Retina (tissue), 1 donor: Measurements from ENCODE around the gene HBA1.
"Not testable (repeated sequence)": the region's sequence is repeated elsewhere in the genome, so short reads cannot be mapped to it uniquely, and the experiment has no call there.

Experiments used
- DNase-seq: peaks from one replicate; pipeline ENCODE4 v3.0.0-alpha.2; 2016

The HBA1 gene

GRCh38 chr16:160242-160641, 16.2 kb upstream of the HBA1 start:
- not testable (repeated sequence) for DNase-seq

- DNase-seq: no peak
Observed at GRCh38 chr16:160691-161190, 15.7 kb upstream of the HBA1 start.

GRCh38 chr16:162271-162991, 14.0 kb upstream of the HBA1 start:
- DNase-seq: no peak

- not testable (repeated sequence) for DNase-seq
Observed at GRCh38 chr16:163139-163538, 13.3 kb upstream of the HBA1 start.

- DNase-seq: not testable (repeated sequence)
Observed at GRCh38 chr16:163696-164095, 12.8 kb upstream of the HBA1 start.

GRCh38 chr16:164134-164823, 12.2 kb upstream of the HBA1 start:
- DNase-seq: not testable (repeated sequence)

- peak; percentile 57 for DNase-seq
Observed at GRCh38 chr16:164827-165538, 11.5 kb upstream of the HBA1 start.

- DNase-seq: no peak
Observed at GRCh38 chr16:165539-166374, 10.7 kb upstream of the HBA1 start, which contains the start of gene HBM. Gene HBM (plus strand): TSS chr16:165978. CDS start chr16:165998, 20 bp downstream.

- DNase-seq: no peak
Observed at GRCh38 chr16:166375-167121, 9.9 kb upstream of the HBA1 start.

- DNase-seq: no peak
Observed at GRCh38 chr16:167122-167690, 9.3 kb upstream of the HBA1 start.

GRCh38 chr16:168424-168823, 8.1 kb upstream of the HBA1 start:
- DNase-seq: no peak

- no peak for DNase-seq
Observed at GRCh38 chr16:169014-169413, 7.5 kb upstream of the HBA1 start.

GRCh38 chr16:170088-170507, 6.4 kb upstream of the HBA1 start:
- not testable (repeated sequence) for DNase-seq

- no peak for DNase-seq
Observed at GRCh38 chr16:170788-171187, 5.7 kb upstream of the HBA1 start.

- not testable (repeated sequence) for DNase-seq
Observed at GRCh38 chr16:172374-172941, 4.0 kb upstream of the HBA1 start, which contains the start of gene HBA2. Gene HBA2 (plus strand): TSS chr16:172876. CDS start chr16:172913, 37 bp downstream.

GRCh38 chr16:173211-173854, 3.1 kb upstream of the HBA1 start:
- not testable (repeated sequence) for DNase-seq

GRCh38 chr16:173928-174769, 2.3 kb upstream of the HBA1 start:
- not testable (repeated sequence) for DNase-seq

GRCh38 chr16:175011-175949, 1.2 kb upstream of the HBA1 start:
- no peak for DNase-seq
